Mucosa of rectum (tissue), 2 donors: ENCODE results near the gene SELENOW.
"Not testable (repeated sequence)": the region's sequence is repeated elsewhere in the genome, so short reads cannot be mapped to it uniquely, and the experiment has no call there.

Source experiments
- H3K27ac ChIP-seq, 2 donors: one replicate each; pipeline ENCODE4 v1.7.0; 2013; ENCODE audit warnings: inconsistent platforms in 2 of 2, low read depth in 2 of 2, low read length in 2 of 2
- H3K27me3 ChIP-seq, 2 donors: one replicate each; pipeline ENCODE4 v1.7.0; 2013; ENCODE audit warnings: low read length in 2 of 2; ENCODE audit not compliant: control insufficient read depth in 2 of 2, insufficient read depth in 2 of 2
- H3K36me3 ChIP-seq, 2 donors: one replicate each; pipeline ENCODE4 v1.7.0; 2013; ENCODE audit warnings: low read length in 2 of 2; ENCODE audit not compliant: control insufficient read depth in 2 of 2, insufficient read depth in 2 of 2
- H3K4me1 ChIP-seq, 2 donors: one replicate each; pipeline ENCODE4 v1.7.0; 2013; ENCODE audit warnings: low read length in 2 of 2, mild to moderate bottlenecking in 1 of 2; ENCODE audit not compliant: control insufficient read depth in 2 of 2, insufficient read depth in 2 of 2
- H3K4me3 ChIP-seq, 2 donors: one replicate each; pipeline ENCODE4 v1.7.0; 2013; ENCODE audit warnings: low read length in 2 of 2
- H3K9ac ChIP-seq, 2 donors: one replicate each; pipeline ENCODE4 v1.7.0; 2013; ENCODE audit warnings: low read length in 2 of 2, low read depth in 1 of 2, mild to moderate bottlenecking in 1 of 2
- H3K9me3 ChIP-seq, 2 donors: one replicate each; pipeline ENCODE4 v1.7.0; 2013; ENCODE audit warnings: low read length in 2 of 2; ENCODE audit not compliant: control insufficient read depth in 2 of 2
- donor health status: healthy.
- donor health status: Normal muscosa, but diverticular disease.

Gene SELENOW

DNA sequence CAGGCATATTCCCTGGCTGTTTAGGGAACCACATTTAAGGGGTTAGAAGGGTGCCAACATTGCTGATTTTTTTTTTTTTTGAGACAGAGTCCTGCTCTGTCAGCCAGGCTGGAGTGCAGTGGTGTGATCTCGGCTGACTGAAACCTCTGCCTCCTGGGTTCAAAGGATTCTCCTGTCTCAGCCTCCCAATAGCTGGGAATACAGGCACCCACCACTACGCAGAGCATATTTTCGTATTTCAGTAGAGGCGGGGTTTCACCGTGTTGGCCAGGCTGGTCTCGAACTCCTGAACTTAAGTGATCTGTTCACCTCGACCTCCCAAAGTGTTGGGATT lies 35.5 kb downstream of the SELENOW start:
- no peak overlapping the region for H3K4me3 ChIP-seq

GRCh38 chr19:47816270-47816669 lies 37.8 kb downstream of the SELENOW start:
- H3K27me3 ChIP-seq: peaks cover 6 to 13% of the 10 kb centered on the region in 2 donors
- H3K4me1 ChIP-seq, H3K27ac ChIP-seq, H3K9ac ChIP-seq, H3K36me3 ChIP-seq, H3K9me3 ChIP-seq, H3K4me3 ChIP-seq: not testable (repeated sequence)

More for the DNA sequence above, 35.5 kb downstream of the SELENOW start:
- Histone ChIP-seq H3K4me1 (no peaks in the 10 kb centered on the region), H3K27ac (no peak overlapping the region), H3K9ac (no peak overlapping the region), H3K9me3 (no peaks in the 10 kb centered on the region), H3K36me3 (no peaks in the 10 kb centered on the region), H3K27me3 (peaks cover 0 to 3% of the 10 kb centered on the region in 2 donors)

- H3K27ac ChIP-seq, H3K4me1 ChIP-seq, H3K9me3 ChIP-seq, H3K9ac ChIP-seq, H3K4me3 ChIP-seq, H3K36me3 ChIP-seq: not testable (repeated sequence)
- H3K27me3 ChIP-seq: peaks cover 8 to 18% of the 10 kb centered on the region in 2 donors
These were observed 39.7 kb downstream of the SELENOW start for GRCh38 chr19:47818221-47818620.

GRCh38 chr19:47819858-47820257 lies 41.4 kb downstream of the SELENOW start:
- H3K9me3 ChIP-seq: no peaks in the 10 kb centered on the region
- H3K4me1 ChIP-seq: no peaks in the 10 kb centered on the region
- no peak overlapping the region for H3K27ac ChIP-seq
- peaks cover 8 to 18% of the 10 kb centered on the region in 2 donors for H3K27me3 ChIP-seq
- no peak overlapping the region for H3K9ac ChIP-seq
- no peaks in the 10 kb centered on the region for H3K36me3 ChIP-seq
- no peak overlapping the region for H3K4me3 ChIP-seq

GRCh38 chr19:47820410-47820809 lies 41.9 kb downstream of the SELENOW start:
- peaks cover 8 to 18% of the 10 kb centered on the region in 2 donors for H3K27me3 ChIP-seq
- no peak overlapping the region for H3K27ac ChIP-seq
- H3K36me3 ChIP-seq: no peaks in the 10 kb centered on the region
- no peaks in the 10 kb centered on the region for H3K4me1 ChIP-seq
- no peak overlapping the region for H3K4me3 ChIP-seq
- H3K9me3 ChIP-seq: no peaks in the 10 kb centered on the region
- H3K9ac ChIP-seq: no peak overlapping the region

DNA sequence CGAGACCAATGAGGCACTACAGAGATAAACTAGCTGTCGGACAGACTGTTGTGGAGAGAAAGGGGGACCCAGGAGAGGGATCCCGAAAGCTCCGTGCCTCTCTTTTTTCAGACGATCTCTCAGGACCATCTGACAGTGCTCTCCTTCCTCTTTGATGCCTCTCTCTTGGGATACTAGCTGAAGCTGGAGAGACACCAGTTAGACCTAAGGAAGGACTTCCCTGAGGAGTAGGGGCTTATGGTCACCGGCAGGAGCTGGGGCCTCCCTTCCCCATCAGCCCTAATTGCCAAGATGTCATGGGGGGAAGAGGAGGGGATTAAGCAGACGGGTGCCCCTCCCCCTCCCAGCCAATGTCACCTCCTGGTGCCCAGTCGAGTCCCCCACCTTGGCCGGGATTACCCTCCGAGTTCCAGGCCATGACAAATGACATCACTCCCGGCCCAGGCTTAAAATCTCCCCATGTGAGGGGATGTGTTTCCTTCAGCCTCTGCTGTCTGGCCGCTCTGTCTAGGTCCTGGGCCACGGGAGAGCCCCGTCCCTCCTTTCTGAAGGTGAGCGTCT lies 43.0 kb downstream of the SELENOW start, which contains the start of gene CRX:
Gene CRX, plus strand, starts transcription at position 478 of the 561 bp plus-strand sequence. CDS start 12,507 bp downstream, outside the sequence.
- no peaks in the 10 kb centered on the region for H3K36me3 ChIP-seq
- no peak within 1 kb of the TSS for H3K4me3 ChIP-seq
- H3K9ac ChIP-seq: no peak within 1 kb of the TSS
- H3K27me3 ChIP-seq: peaks cover 8 to 18% of the 10 kb centered on the region in 2 donors
- no peak within 1 kb of the TSS for H3K27ac ChIP-seq
- H3K4me1 ChIP-seq: no peaks in the 10 kb centered on the region
- no peaks in the 10 kb centered on the region for H3K9me3 ChIP-seq

DNA sequence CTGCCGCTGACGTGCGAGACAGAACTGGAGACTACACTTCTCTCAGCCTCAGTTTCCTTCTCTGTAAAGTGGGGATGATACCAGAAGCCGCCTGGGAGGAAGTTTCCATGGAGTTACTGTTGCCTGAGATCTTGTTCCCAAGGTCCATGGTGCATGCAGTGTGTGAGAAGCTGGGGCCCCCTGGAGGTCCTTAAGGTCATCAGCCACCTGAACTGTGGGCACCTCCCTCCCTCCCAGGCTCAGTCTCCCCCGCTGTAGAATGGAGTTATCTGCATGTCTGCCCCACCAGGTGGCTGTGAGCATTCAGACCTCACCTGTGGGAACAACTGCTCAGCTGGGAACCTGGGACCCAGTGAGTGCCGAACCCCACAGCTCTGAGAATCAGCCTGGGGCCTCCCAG lies 45.9 kb downstream of the SELENOW start:
- Histone ChIP-seq H3K4me3 (no peak overlapping the region), H3K36me3 (no peaks in the 10 kb centered on the region), H3K9me3 (no peaks in the 10 kb centered on the region), H3K27me3 (peaks cover 7 to 15% of the 10 kb centered on the region in 2 donors), H3K27ac (no peak overlapping the region), H3K9ac (no peak overlapping the region), H3K4me1 (no peaks in the 10 kb centered on the region)

- no peaks in the 10 kb centered on the region for H3K4me1 ChIP-seq
- no peak overlapping the region for H3K4me3 ChIP-seq
- H3K9me3 ChIP-seq: no peaks in the 10 kb centered on the region
- no peaks in the 10 kb centered on the region for H3K36me3 ChIP-seq
- H3K27me3 ChIP-seq: no peaks in the 10 kb centered on the region
- H3K27ac ChIP-seq: no peak overlapping the region
- no peak overlapping the region for H3K9ac ChIP-seq
These were observed 48.3 kb downstream of the SELENOW start for GRCh38 chr19:47826800-47827199.

- Histone ChIP-seq H3K27me3 (no peaks in the 10 kb centered on the region), H3K27ac (no peak overlapping the region), H3K4me1 (no peaks in the 10 kb centered on the region), H3K36me3 (no peaks in the 10 kb centered on the region), H3K4me3 (no peak overlapping the region), H3K9ac (no peak overlapping the region), H3K9me3 (no peaks in the 10 kb centered on the region)
These were observed 54.2 kb downstream of the SELENOW start for GRCh38 chr19:47832723-47833122.
